Measurements from ENCODE around the gene TFF2.

Gene TFF2

DNA sequence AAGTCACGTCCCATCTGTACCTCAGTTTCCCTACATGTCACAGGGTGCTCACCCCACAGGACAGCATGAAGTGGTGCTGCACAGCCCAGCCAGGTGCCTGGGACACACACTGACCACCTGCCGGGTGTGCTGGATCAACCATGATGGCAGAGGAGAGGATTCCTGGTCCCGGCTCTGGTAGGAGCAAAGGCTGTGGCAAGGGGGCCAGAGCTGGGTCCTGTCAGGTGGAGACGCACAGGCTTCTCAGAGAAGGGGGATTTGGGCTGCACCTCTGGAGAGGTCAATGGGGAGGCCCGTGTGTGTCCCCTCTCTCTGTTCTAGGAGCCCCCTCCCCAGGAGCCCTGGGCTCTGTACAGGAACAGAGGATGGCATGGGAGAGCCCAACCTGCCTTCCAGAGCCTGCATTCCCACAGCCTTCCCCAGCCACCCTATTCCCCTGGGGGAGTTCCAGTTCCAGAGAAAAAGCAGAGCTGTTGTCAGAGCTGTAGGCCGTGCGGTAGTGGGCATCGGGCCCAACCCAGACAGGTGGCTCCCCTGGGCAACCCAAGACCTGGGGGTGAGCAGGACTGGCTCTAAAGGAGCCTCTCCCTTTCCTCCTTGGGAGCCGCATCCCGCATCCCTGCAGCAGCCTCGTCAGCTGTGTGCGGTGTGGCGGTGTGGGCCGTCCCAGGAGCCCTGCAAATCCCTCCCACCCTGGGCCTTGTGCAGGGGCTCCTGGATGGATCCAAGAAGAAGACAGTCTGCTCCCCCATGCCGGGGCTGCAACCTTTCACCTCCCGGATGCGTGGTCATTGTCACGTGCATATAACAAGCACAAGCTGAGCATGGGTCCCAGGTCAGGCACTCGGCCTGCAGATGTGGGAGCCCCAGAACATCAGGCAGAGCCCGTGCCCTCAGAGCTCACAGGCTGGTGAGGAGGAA, 32.7 kb downstream of the TFF2 start:
- DNase-seq = no peak

GRCh38 chr21:42317341-42317741, 33.5 kb downstream of the TFF2 start:
- DNase-seq = no peak

DNA sequence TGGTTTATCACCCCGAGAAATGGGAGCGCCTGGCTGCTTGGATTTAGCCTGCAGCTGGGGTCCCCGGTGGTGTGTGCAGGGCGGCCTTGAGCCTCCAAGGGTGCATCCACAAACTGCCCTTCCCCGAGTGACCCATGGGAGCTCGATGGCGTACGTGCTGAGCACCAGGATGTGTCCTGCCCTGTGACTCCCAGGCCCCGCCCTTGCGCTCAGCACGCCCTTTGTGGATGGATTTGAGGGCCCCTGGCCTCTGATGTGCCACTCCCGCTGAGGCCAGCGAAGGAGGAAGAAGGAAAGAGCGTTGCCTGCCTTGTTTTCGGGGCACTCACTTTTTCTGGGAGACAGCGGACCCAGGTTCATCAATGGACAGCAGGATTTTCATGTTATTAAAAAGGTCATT, 33.9 kb downstream of the TFF2 start:
- no peak for DNase-seq

- no peak for DNase-seq
Measured at GRCh38 chr21:42315296-42315891, 35.4 kb downstream of the TFF2 start, which contains the start of gene TFF3. Gene TFF3 (minus strand): TSS chr21:42315409. CDS start chr21:42315374, 35 bp downstream.

GRCh38 chr21:42314616-42315295, 36.0 kb downstream of the TFF2 start:
- DNase-seq = no peak

GRCh38 chr21:42313501-42313969, 37.3 kb downstream of the TFF2 start:
- DNase-seq = no peak

GRCh38 chr21:42312626-42313104, 38.1 kb downstream of the TFF2 start:
- DNase-seq = no peak

GRCh38 chr21:42311816-42312625, 38.8 kb downstream of the TFF2 start:
- DNase-seq = peak in 1 of 2 donors; percentile 5

GRCh38 chr21:42311160-42311559, 39.6 kb downstream of the TFF2 start:
- peak in 1 of 2 donors; percentile 5 for DNase-seq

GRCh38 chr21:42310411-42311001, 40.3 kb downstream of the TFF2 start:
- peak in 1 of 2 donors; percentile 5 for DNase-seq

GRCh38 chr21:42309753-42310213, 41.0 kb downstream of the TFF2 start:
- peak; percentile 66 to 69 for DNase-seq

- DNase-seq = no peak
Measured at GRCh38 chr21:42308914-42309752, 41.7 kb downstream of the TFF2 start.

DNA sequence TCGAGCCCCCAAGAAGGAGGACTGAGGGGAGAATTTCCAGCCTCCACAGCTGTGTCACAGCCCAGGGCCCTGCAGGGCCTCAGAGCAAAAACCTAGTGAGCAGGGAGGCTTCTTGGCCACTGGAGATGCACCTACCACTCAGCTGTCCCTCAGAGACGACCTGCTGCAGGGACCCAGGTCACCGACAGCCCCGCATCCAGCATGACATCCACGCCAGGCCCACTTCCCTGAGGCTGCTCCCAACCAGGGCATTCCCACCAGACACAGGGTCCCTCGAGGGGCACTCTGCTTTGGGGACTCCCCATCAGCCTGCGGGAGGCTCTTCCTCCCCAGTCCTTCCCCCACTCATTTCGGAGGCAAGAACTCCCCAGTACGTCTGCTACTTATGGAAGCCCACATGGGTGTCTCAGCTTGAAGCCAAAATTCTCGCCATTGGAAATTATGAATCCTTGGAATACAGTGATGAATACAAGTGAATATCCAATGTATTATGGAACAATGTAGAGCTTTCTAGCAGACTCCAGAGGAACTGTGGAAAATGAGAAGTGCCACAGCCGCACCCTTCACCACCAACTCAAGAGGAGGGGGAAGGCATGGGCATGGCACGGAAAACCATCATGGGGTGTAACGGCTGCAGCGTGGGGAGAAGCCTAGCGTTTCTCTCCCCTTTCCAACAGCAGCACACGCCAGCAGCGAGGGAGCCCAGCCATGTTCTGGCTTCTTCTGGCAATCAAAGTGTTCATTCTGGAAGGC, 42.5 kb downstream of the TFF2 start:
- no peak for DNase-seq

GRCh38 chr21:42307106-42307505, 43.7 kb downstream of the TFF2 start:
- no peak for DNase-seq

DNA sequence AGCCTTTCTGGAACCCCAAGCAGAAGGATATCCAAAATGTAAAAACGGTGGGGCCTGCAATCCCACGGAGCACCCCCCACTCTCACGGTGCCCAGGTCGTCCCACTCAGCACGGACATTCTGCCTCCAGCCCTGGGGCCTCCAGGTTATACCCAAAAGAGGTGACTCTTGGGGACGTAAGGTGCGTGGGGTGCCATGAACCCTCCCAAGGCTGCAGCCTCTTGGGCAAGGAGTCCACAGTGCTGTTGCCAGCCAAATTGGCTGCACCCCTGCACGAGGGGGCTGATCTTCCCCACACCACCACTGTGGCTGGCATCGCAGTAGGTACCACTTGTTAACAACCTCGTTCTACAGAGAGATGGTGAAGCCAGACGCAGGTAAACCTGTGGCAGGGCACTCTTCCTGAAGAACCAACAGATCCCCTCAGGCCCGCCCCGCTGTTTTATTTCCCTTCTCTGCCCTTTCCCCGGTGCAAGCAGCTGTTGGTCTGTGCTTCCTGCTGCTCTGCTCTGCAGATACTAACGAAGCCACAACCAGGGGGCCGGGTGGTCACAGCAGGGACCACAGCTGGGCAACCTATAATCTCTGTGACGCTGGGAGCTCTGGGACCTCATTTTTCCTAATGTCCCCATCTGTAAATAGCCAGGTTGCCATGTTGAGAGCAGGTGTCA, 44.3 kb downstream of the TFF2 start:
- DNase-seq = no peak

DNA sequence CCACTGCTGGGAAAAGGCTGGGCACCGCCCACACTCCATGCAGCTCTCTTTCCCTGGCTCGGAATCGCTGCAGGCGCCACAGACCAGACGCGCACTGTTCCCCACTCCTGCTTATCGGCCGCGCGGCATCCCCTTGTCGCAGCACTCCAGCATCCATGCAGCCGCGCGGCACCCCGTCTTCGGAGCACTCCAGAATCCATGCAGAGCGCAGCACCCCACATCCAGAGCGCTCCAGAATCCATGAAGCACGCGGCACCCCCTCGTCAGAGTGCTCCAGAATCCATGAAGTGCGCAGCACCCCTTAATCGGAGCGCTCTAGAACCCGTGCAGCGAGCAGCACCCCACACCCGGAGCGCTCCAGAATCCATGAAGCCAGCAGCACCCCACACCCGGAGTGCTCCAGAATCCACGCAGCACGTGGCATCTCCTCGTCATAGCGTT, 45.1 kb downstream of the TFF2 start:
- DNase-seq = no peak

GRCh38 chr21:42304556-42305454, 46.0 kb downstream of the TFF2 start:
- DNase-seq = no peak

- no peak for DNase-seq
Measured at GRCh38 chr21:42303443-42303842, 47.4 kb downstream of the TFF2 start.
